Measurements from ENCODE around the gene VPS52. TPM values are rescaled to one million over a fixed set of nuclear protein-coding genes. Genes with fewer than 3 reads are reported as not detected.
A peak's percentile ranks its signal among the peaks of the same experiment; 100 is the strongest.

Gene VPS52
- total and polyA plus RNA-seq, 9 of the 15 experiments (the other 6 are each of a cell fraction or from before 2014, with no cell fraction given), result 24.4 to 103 (median 40.2) TPM

DNA sequence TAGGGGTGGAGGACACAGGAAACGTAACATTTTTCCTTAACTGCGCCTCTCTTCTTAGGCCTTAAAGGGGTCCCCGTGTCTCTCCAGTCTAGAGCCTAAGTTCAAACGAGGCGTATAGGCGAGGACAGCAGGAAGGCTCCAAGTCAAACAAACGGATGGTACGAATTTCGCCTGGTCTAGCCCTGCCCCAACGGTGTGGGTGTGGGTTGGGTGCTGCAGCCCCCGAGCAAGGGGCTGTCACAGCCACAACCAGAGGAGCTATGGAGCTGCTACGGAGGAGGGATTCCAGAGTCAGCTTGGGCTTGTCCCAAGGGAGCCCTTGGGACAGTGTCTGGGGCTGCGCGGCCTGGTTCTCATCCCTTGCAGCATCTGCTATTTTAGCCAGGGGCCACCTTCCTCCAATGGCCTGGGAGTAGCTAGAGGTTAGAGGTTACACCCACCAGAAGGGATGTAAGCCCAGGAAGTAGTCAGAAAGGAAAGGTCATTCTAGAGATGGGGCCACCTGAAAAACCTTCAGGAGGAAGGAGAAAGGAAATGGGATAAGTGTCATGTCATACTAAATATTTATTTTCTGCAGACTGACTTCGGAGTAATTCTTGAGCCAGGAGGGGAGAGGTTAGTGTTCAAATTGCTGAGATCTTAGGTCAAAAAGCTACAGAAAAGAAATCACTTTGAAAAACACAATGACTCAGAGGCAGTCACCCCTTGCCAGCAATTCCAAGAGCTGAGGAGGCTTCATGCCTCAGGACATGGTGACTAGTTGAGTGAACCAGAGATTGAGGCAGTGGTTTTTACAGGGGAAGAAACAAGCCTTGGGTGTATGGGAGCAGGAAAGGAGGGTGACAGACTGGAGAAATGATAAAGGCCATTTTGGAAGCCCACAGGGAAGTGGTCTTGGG, 21.7 kb downstream of the VPS52 start (continued):
- TF ChIP-seq, protein P1, sequence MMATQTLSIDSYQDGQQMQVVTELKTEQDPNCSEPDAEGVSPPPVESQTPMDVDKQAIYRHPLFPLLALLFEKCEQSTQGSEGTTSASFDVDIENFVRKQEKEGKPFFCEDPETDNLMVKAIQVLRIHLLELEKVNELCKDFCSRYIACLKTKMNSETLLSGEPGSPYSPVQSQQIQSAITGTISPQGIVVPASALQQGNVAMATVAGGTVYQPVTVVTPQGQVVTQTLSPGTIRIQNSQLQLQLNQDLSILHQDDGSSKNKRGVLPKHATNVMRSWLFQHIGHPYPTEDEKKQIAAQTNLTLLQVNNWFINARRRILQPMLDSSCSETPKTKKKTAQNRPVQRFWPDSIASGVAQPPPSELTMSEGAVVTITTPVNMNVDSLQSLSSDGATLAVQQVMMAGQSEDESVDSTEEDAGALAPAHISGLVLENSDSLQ (IDR thresholded peaks at IDR 0.05), result no peak
- TF ChIP-seq, protein P2, sequence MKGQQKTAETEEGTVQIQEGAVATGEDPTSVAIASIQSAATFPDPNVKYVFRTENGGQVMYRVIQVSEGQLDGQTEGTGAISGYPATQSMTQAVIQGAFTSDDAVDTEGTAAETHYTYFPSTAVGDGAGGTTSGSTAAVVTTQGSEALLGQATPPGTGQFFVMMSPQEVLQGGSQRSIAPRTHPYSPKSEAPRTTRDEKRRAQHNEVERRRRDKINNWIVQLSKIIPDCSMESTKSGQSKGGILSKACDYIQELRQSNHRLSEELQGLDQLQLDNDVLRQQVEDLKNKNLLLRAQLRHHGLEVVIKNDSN (CRISPR knock-in tag; IDR thresholded peaks at IDR 0.05), result no peak
- no peak for TF ChIP-seq HMGN3 (IDR thresholded peaks at IDR 0.05; ENCODE audit: borderline replicate concordance, extremely low read depth, insufficient read length, low read depth, low read length)
- no peak for TF ChIP-seq TEAD1 (CRISPR knock-in tag; IDR thresholded peaks at IDR 0.05)
- TF ChIP-seq MEF2D (tag; conservative IDR thresholded peaks at IDR 0.05; ENCODE audit: low read depth), result no peak
- TF ChIP-seq, protein P3, sequence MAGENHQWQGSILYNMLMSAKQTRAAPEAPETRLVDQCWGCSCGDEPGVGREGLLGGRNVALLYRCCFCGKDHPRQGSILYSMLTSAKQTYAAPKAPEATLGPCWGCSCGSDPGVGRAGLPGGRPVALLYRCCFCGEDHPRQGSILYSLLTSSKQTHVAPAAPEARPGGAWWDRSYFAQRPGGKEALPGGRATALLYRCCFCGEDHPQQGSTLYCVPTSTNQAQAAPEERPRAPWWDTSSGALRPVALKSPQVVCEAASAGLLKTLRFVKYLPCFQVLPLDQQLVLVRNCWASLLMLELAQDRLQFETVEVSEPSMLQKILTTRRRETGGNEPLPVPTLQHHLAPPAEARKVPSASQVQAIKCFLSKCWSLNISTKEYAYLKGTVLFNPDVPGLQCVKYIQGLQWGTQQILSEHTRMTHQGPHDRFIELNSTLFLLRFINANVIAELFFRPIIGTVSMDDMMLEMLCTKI (IDR thresholded peaks at IDR 0.05; ENCODE audit: partially characterized antibody), result no peak
- TF ChIP-seq NFYB (IDR thresholded peaks at IDR 0.05; ENCODE audit: extremely low read depth, insufficient read length), result no peak
- TF ChIP-seq, protein P4, sequence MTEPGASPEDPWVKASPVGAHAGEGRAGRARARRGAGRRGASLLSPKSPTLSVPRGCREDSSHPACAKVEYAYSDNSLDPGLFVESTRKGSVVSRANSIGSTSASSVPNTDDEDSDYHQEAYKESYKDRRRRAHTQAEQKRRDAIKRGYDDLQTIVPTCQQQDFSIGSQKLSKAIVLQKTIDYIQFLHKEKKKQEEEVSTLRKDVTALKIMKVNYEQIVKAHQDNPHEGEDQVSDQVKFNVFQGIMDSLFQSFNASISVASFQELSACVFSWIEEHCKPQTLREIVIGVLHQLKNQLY (CRISPR knock-in tag; conservative IDR thresholded peaks at IDR 0.05), result peak in 1 of 2 experiments; percentile 89; a peak in 1 of 4 replicates
- no peak for TF ChIP-seq RUNX1 (IDR thresholded peaks at IDR 0.05; ENCODE audit: low read depth)
- TF ChIP-seq HCFC1 (IDR thresholded peaks at IDR 0.05; ENCODE audit: low read depth, low read length), result no peak
- TF ChIP-seq MED1 (CRISPR knock-in tag; IDR thresholded peaks at IDR 0.05; ENCODE audit: borderline replicate concordance), result no peak
- TF ChIP-seq SMAD1 (IDR thresholded peaks at IDR 0.05; ENCODE audit: low read depth, low read length, partially characterized antibody), result no peak
- TF ChIP-seq, protein P5, sequence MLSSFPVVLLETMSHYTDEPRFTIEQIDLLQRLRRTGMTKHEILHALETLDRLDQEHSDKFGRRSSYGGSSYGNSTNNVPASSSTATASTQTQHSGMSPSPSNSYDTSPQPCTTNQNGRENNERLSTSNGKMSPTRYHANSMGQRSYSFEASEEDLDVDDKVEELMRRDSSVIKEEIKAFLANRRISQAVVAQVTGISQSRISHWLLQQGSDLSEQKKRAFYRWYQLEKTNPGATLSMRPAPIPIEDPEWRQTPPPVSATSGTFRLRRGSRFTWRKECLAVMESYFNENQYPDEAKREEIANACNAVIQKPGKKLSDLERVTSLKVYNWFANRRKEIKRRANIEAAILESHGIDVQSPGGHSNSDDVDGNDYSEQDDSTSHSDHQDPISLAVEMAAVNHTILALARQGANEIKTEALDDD (IDR thresholded peaks at IDR 0.05), result no peak
- TF ChIP-seq CREBBP (IDR thresholded peaks at IDR 0.05; ENCODE audit: low read depth, low read length), result no peak
- TF ChIP-seq, protein P6, sequence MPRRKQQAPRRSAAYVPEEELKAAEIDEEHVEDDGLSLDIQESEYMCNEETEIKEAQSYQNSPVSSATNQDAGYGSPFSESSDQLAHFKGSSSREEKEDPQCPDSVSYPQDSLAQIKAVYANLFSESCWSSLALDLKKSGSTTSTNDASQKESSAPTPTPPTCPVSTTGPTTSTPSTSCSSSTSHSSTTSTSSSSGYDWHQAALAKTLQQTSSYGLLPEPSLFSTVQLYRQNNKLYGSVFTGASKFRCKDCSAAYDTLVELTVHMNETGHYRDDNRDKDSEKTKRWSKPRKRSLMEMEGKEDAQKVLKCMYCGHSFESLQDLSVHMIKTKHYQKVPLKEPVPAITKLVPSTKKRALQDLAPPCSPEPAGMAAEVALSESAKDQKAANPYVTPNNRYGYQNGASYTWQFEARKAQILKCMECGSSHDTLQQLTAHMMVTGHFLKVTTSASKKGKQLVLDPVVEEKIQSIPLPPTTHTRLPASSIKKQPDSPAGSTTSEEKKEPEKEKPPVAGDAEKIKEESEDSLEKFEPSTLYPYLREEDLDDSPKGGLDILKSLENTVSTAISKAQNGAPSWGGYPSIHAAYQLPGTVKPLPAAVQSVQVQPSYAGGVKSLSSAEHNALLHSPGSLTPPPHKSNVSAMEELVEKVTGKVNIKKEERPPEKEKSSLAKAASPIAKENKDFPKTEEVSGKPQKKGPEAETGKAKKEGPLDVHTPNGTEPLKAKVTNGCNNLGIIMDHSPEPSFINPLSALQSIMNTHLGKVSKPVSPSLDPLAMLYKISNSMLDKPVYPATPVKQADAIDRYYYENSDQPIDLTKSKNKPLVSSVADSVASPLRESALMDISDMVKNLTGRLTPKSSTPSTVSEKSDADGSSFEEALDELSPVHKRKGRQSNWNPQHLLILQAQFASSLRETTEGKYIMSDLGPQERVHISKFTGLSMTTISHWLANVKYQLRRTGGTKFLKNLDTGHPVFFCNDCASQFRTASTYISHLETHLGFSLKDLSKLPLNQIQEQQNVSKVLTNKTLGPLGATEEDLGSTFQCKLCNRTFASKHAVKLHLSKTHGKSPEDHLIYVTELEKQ (CRISPR knock-in tag; IDR thresholded peaks at IDR 0.05), result no peak
- TF ChIP-seq, protein P7, sequence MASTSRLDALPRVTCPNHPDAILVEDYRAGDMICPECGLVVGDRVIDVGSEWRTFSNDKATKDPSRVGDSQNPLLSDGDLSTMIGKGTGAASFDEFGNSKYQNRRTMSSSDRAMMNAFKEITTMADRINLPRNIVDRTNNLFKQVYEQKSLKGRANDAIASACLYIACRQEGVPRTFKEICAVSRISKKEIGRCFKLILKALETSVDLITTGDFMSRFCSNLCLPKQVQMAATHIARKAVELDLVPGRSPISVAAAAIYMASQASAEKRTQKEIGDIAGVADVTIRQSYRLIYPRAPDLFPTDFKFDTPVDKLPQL (IDR thresholded peaks at IDR 0.05; ENCODE audit: extremely low read depth, insufficient read length), result no peak
- no peak for TF ChIP-seq ELF1 (tag; IDR thresholded peaks at IDR 0.05)
